Breast epithelium (tissue), 4 donors: ENCODE data around the gene SYDE1. TPM values are rescaled to one million over a fixed set of nuclear protein-coding genes. Genes with fewer than 3 reads are reported as not detected.

Source experiments
- DNase-seq, 2 donors: peaks; one replicate each; pipeline ENCODE4 v3.0.0-alpha.2; 2019; ENCODE audit warnings: low spot score in 2 of 2
- H3K27ac ChIP-seq, 2 donors: fragments of 200-600 bp; sonication (generic) in 1 of 2; one replicate each; pipeline ENCODE4 v1.5.1; 2016 to 2019; ENCODE audit warnings: mild to moderate bottlenecking in 1 of 2
- H3K27me3 ChIP-seq, 2 donors: fragments of 200-600 bp; sonication (generic) in 1 of 2; one replicate each; pipeline versions ENCODE4 v1.5.1 to v1.6.0; 2017 to 2019; ENCODE audit warnings: control low read depth in 1 of 2, mild to moderate bottlenecking in 1 of 2
- H3K36me3 ChIP-seq: fragments of 200-600 bp; one replicate; pipeline ENCODE4 v1.5.1; 2019
- H3K4me1 ChIP-seq, 2 donors: fragments of 200-600 bp; sonication (generic); one replicate each; pipeline ENCODE4 v1.5.1; 2016 to 2019; ENCODE audit warnings: control low read depth in 1 of 2
- H3K4me3 ChIP-seq, 3 donors: fragments of 200-600 bp; sonication (generic); 1 replicate in 2 of 3; 2 replicates in 1 of 3; pipeline ENCODE4 v1.5.1; 2016 to 2019; ENCODE audit warnings: mild to moderate bottlenecking in 3 of 3, moderate library complexity in 2 of 3
- H3K9me3 ChIP-seq, 2 donors: fragments of 200-600 bp; sonication (generic) in 1 of 2; one replicate each; pipeline ENCODE4 v1.5.1; 2016 to 2019; ENCODE audit warnings: control low read depth in 1 of 2
- CTCF ChIP-seq, 3 donors: fragments of 450-650 bp; IDR thresholded peaks; one replicate each; pipeline ENCODE4 v1.5.1; 2016 to 2017; ENCODE audit warnings: antibody characterized with exemption in 3 of 3, mild to moderate bottlenecking in 3 of 3, moderate library complexity in 3 of 3
- POLR2A ChIP-seq: fragments of 450-650 bp; IDR thresholded peaks from one replicate; pipeline ENCODE4 v1.6.1; 2016; ENCODE audit warnings: antibody characterized with exemption, mild to moderate bottlenecking, moderate library complexity
- POLR2AphosphoS5 ChIP-seq, 3 donors: sonication (generic); formaldehyde crosslinking; IDR thresholded peaks; one replicate each; pipeline ENCODE4 v1.6.1; 2017; ENCODE audit warnings: antibody characterized with exemption in 3 of 3
- intact Hi-C: fragments of 100-400 bp; cut with DNase I; formaldehyde crosslinking; loops from one replicate; pipeline ENCODE4 v1.15.1; 2023; ENCODE audit warnings: low total_unique reads
- total RNA-seq, 3 donors: library from RNA; depleted of rRNA; stranded (reverse); fragments of >200 nt; gene quantifications; one replicate each; pipeline ENCODE4 v1.1.0, GENCODE V29; 2016

Gene SYDE1
- total RNA-seq, 3 donors from 2014 or later, result 11.0 to 22.9 (median 14.9) TPM

- peak overlapping the region in 1 of 2 donors; percentile 3 for H3K27ac ChIP-seq
- H3K4me1 ChIP-seq, result no peaks in the 10 kb centered on the region
- no peak for DNase-seq
- no peak overlapping the region for H3K4me3 ChIP-seq
- H3K27me3 ChIP-seq, result no peaks in the 10 kb centered on the region
- no peaks in the 10 kb centered on the region for H3K36me3 ChIP-seq
- no peaks in the 10 kb centered on the region for H3K9me3 ChIP-seq
- intact Hi-C loops, result no loop called here
- TF ChIP-seq POLR2AphosphoS5 (IDR thresholded peaks at IDR 0.05) (no peak), CTCF (IDR thresholded peaks at IDR 0.05) (no peak), POLR2A (no peak)
Observed at GRCh38 chr19:15110418-15110815, 3.2 kb downstream of the SYDE1 start.

GRCh38 chr19:15111758-15112157 is 4.6 kb downstream of the SYDE1 start:
- intact Hi-C loops, result no loop called here
- H3K9me3 ChIP-seq, result no peaks in the 10 kb centered on the region
- H3K36me3 ChIP-seq, result no peaks in the 10 kb centered on the region
- no peaks in the 10 kb centered on the region for H3K27me3 ChIP-seq
- TF ChIP-seq CTCF (IDR thresholded peaks at IDR 0.05), result no peak
- no peak overlapping the region for H3K27ac ChIP-seq
- no peaks in the 10 kb centered on the region for H3K4me1 ChIP-seq
- H3K4me3 ChIP-seq, result no peak overlapping the region
- no peak for DNase-seq

- no peak for DNase-seq
- Histone ChIP-seq H3K4me3 (no peak overlapping the region), H3K4me1 (no peaks in the 10 kb centered on the region), H3K9me3 (no peaks in the 10 kb centered on the region), H3K27me3 (no peaks in the 10 kb centered on the region), H3K36me3 (no peaks in the 10 kb centered on the region), H3K27ac (no peak overlapping the region)
- intact Hi-C loops, result no loop called here
- no peak for TF ChIP-seq POLR2AphosphoS5 (IDR thresholded peaks at IDR 0.05)
- no peak for TF ChIP-seq POLR2A
- no peak for TF ChIP-seq CTCF (IDR thresholded peaks at IDR 0.05)
Observed at GRCh38 chr19:15112385-15112784, 5.2 kb downstream of the SYDE1 start.

- intact Hi-C loops, result no loop called here
- TF ChIP-seq POLR2A (no peak), POLR2AphosphoS5 (IDR thresholded peaks at IDR 0.05) (no peak), CTCF (IDR thresholded peaks at IDR 0.05) (no peak)
- Histone ChIP-seq H3K36me3 (no peaks in the 10 kb centered on the region), H3K9me3 (no peaks in the 10 kb centered on the region), H3K27me3 (no peaks in the 10 kb centered on the region), H3K4me1 (no peaks in the 10 kb centered on the region), H3K4me3 (no peak overlapping the region), H3K27ac (no peak overlapping the region)
- no peak for DNase-seq
Observed at GRCh38 chr19:15113245-15114152, 6.3 kb downstream of the SYDE1 start.

- Histone ChIP-seq H3K4me3 (no peak overlapping the region), H3K9me3 (no peaks in the 10 kb centered on the region), H3K4me1 (no peaks in the 10 kb centered on the region), H3K36me3 (no peaks in the 10 kb centered on the region), H3K27me3 (no peaks in the 10 kb centered on the region), H3K27ac (no peak overlapping the region)
- intact Hi-C loops, result no loop called here
- no peak for DNase-seq
- TF ChIP-seq POLR2AphosphoS5 (IDR thresholded peaks at IDR 0.05) (no peak), POLR2A (no peak), CTCF (IDR thresholded peaks at IDR 0.05) (no peak)
Observed at GRCh38 chr19:15114153-15114540, 6.9 kb downstream of the SYDE1 start.
